ENCODE data around the gene PTPN4. TPM values are rescaled to one million over a fixed set of nuclear protein-coding genes. Genes with fewer than 3 reads are reported as not detected.
"Not testable (repeated sequence)": the region's sequence is repeated elsewhere in the genome, so short reads cannot be mapped to it uniquely, and the experiment has no call there.

PTPN4 gene
- total RNA-seq, 4 donors from 2014 or later = 15.0 to 45.2 (median 21.1) TPM

GRCh38 chr2:119792907-119793312, 33.2 kb downstream of the PTPN4 start:
- H3K27me3 ChIP-seq = no peaks in the 10 kb centered on the region
- no peaks in the 10 kb centered on the region for H3K4me1 ChIP-seq
- peaks cover 0 to 46% (median 15%) of the 10 kb centered on the region in 4 donors for H3K9me3 ChIP-seq
- TF ChIP-seq EP300 (IDR thresholded peaks at IDR 0.05) = no peak
- TF ChIP-seq POLR2A (IDR thresholded peaks at IDR 0.05) = no peak
- no peak for TF ChIP-seq CTCF (IDR thresholded peaks at IDR 0.05)
- no peak overlapping the region for H3K4me3 ChIP-seq
- DNase-seq (ENCODE audit: low spot score in 2 of 2) = no peak
- H3K27ac ChIP-seq = no peak overlapping the region
- WGBS, 2 donors = 90% methylated on average over 8 of the region's 8 CpGs
- H3K36me3 ChIP-seq = peaks cover 0 to 42% (median 0%) of the 10 kb centered on the region in 3 donors

GRCh38 chr2:119794237-119794636, 34.5 kb downstream of the PTPN4 start:
- TF ChIP-seq CTCF (IDR thresholded peaks at IDR 0.05) = no peak
- TF ChIP-seq POLR2A (IDR thresholded peaks at IDR 0.05) = no peak
- no peak for TF ChIP-seq EP300 (IDR thresholded peaks at IDR 0.05)
- WGBS, 2 donors = 95 to 96% methylated on average over 9 of the region's 9 CpGs
- no peak for DNase-seq (ENCODE audit: low spot score in 2 of 2)
- Histone ChIP-seq H3K36me3 (peaks cover 0 to 42% (median 0%) of the 10 kb centered on the region in 3 donors), H3K27ac (no peak overlapping the region), H3K4me1 (no peaks in the 10 kb centered on the region), H3K27me3 (no peaks in the 10 kb centered on the region), H3K4me3 (no peak overlapping the region), H3K9me3 (peaks cover 0 to 36% (median 13%) of the 10 kb centered on the region in 4 donors)

GRCh38 chr2:119795309-119796303, 35.9 kb downstream of the PTPN4 start:
- Histone ChIP-seq H3K36me3 (peaks cover 0 to 39% (median 0%) of the 10 kb centered on the region in 3 donors), H3K27me3 (no peaks in the 10 kb centered on the region), H3K4me3 (no peak overlapping the region), H3K27ac (no peak overlapping the region), H3K4me1 (no peaks in the 10 kb centered on the region), H3K9me3 (peaks cover 0 to 23% (median 8%) of the 10 kb centered on the region in 4 donors)
- TF ChIP-seq EP300 (IDR thresholded peaks at IDR 0.05) = no peak
- no peak for TF ChIP-seq POLR2A (IDR thresholded peaks at IDR 0.05)
- 94 to 99% methylated on average over 10 to 15 of the region's 22 CpGs for WGBS, 2 donors
- DNase-seq (ENCODE audit: low spot score in 2 of 2) = no peak

- peaks cover 0 to 3% (median 0%) of the 10 kb centered on the region in 3 donors for H3K36me3 ChIP-seq
- no peak for DNase-seq (ENCODE audit: low spot score in 2 of 2)
- no peaks in the 10 kb centered on the region for H3K4me1 ChIP-seq
- WGBS, 2 donors = 56 to 82% methylated on average over 1 of the region's 1 CpG
- no peaks in the 10 kb centered on the region for H3K9me3 ChIP-seq
- no peaks in the 10 kb centered on the region for H3K27me3 ChIP-seq
- no peak overlapping the region for H3K4me3 ChIP-seq
- no peak for TF ChIP-seq EP300 (IDR thresholded peaks at IDR 0.05)
- TF ChIP-seq CTCF (IDR thresholded peaks at IDR 0.05) = no peak
- no peak for TF ChIP-seq POLR2A (IDR thresholded peaks at IDR 0.05)
- H3K27ac ChIP-seq = no peak overlapping the region
Observed at GRCh38 chr2:119800376-119800902, 40.7 kb downstream of the PTPN4 start.

- no peaks in the 10 kb centered on the region for H3K9me3 ChIP-seq
- WGBS, 2 donors = 91 to 94% methylated on average over 7 of the region's 7 CpGs
- DNase-seq (ENCODE audit: low spot score in 2 of 2) = no peak
Observed at GRCh38 chr2:119801040-119801439, 41.3 kb downstream of the PTPN4 start.

GRCh38 chr2:119801989-119802388, 42.3 kb downstream of the PTPN4 start:
- H3K27ac ChIP-seq; H3K4me3 ChIP-seq; DNase-seq (ENCODE audit: low spot score in 2 of 2); H3K27me3 ChIP-seq; H3K9me3 ChIP-seq; H3K36me3 ChIP-seq; H3K4me1 ChIP-seq: not testable (repeated sequence)
- WGBS, 2 donors = 86 to 87% methylated on average over 10 of the region's 10 CpGs

More at GRCh38 chr2:119801040-119801439, 41.3 kb downstream of the PTPN4 start:
- Histone ChIP-seq H3K4me1 (no peaks in the 10 kb centered on the region), H3K27me3 (no peaks in the 10 kb centered on the region), H3K36me3 (no peaks in the 10 kb centered on the region), H3K4me3 (no peak overlapping the region), H3K27ac (no peak overlapping the region)
- no peak for TF ChIP-seq CTCF (IDR thresholded peaks at IDR 0.05)
- TF ChIP-seq POLR2A (IDR thresholded peaks at IDR 0.05) = no peak
- no peak for TF ChIP-seq EP300 (IDR thresholded peaks at IDR 0.05)

All from tibial nerve (tissue), 4 donors.